Adrenal gland (tissue), 12 donors: ENCODE data around the gene ARHGAP32. TPM values are rescaled to one million over a fixed set of nuclear protein-coding genes. Genes with fewer than 3 reads are reported as not detected.

Experiments used
- DNase-seq, 7 donors: peaks; one replicate each; pipeline ENCODE4 v3.0.0-alpha.2; 2019 to 2020
- H3K27ac ChIP-seq, 5 donors: fragments of 200-600 bp; sonication (generic) in 4 of 5; 1 replicate in 3 of 5; 2 replicates in 2 of 5; pipeline versions ENCODE4 v1.5.1 to v1.8.0; 2016 to 2020; ENCODE audit warnings: mild to moderate bottlenecking in 1 of 5
- H3K27me3 ChIP-seq: fragments of 200-600 bp; 2 replicates; pipeline ENCODE4 v1.8.0; 2021
- H3K36me3 ChIP-seq, 2 donors: fragments of 200-600 bp; replicated peaks in 1 of 2; 1 replicate in 1 of 2; 2 replicates in 1 of 2; pipeline versions ENCODE4 v1.5.1 to v1.8.0; 2018 to 2022
- H3K4me1 ChIP-seq, 2 donors: fragments of 200-600 bp; replicated peaks in 1 of 2; 1 replicate in 1 of 2; 2 replicates in 1 of 2; pipeline versions ENCODE4 v1.5.1 to v1.8.0; 2018 to 2021
- H3K4me3 ChIP-seq, 4 donors: fragments of 200-600 bp; sonication (generic) in 3 of 4; one replicate each; pipeline ENCODE4 v1.5.1; 2016 to 2018
- H3K9me3 ChIP-seq, 3 donors: fragments of 200-600 bp; sonication (generic) in 1 of 3; replicated peaks in 1 of 3; 1 replicate in 2 of 3; 2 replicates in 1 of 3; pipeline versions ENCODE4 v1.5.1 to v1.8.0; 2016 to 2021
- CTCF ChIP-seq, 6 experiments: fragments of 450-650 bp in 4 of 6; fragments of 200-600 bp in 2 of 6; sonication (generic) in 1 of 6; IDR thresholded peaks; 1 replicate in 5 of 6; 2 replicates in 1 of 6; pipeline versions ENCODE4 v1.5.1 to v1.8.0; 2016 to 2021; ENCODE audit warnings: antibody characterized with exemption in 6 of 6, mild to moderate bottlenecking in 2 of 6, moderate library complexity in 1 of 6
- POLR2A ChIP-seq, 2 donors: fragments of 450-650 bp; IDR thresholded peaks; one replicate each; pipeline ENCODE4 v1.6.1; 2017; ENCODE audit warnings: antibody characterized with exemption in 2 of 2, mild to moderate bottlenecking in 2 of 2, moderate library complexity in 1 of 2
- WGBS, 4 donors: extraction: QIAGEN DNeasy Blood & Tissue Kit in 2 of 4; methylation state at CpG; one replicate each; pipeline versions ENCODE4 v1.1.5 to v1.1.7; 2013 to 2017; 5-methylcytosine and 5-hydroxymethylcytosine counted together
- intact Hi-C, 2 donors: fragments of 100-400 bp; cut with DNase I; formaldehyde crosslinking; loops; one replicate each; pipeline versions ENCODE4 v1.14.1 to v1.15.0; 2022 to 2023
- polyA plus RNA-seq, 3 donors: library from polyadenylated mRNA; stranded (reverse); fragments of 200-250 nt in 2 of 3; fragments of 350-450 nt in 1 of 3; fragmentation: Illumina TruSeq in 1 of 3; extraction: RNeasy Lipid Tissue Mini Kit (QIAGEN cat#74804) in 1 of 3; gene quantifications; one replicate each; pipeline ENCODE4 v1.2.3, GENCODE V29; 2013 to 2014
- total RNA-seq, 9 donors: library from RNA; depleted of rRNA in 4 of 9; stranded (reverse); fragments of >200 nt in 4 of 9; fragments of 120-200 nt in 1 of 9; fragmentation: NEBNext Ultra II Directional in 1 of 9; extraction: Animal tissue kit (Norgen Biotek cat#: 25700) in 1 of 9; gene quantifications; one replicate each; pipeline versions ENCODE4 v1.1.0 to v1.2.4, GENCODE V29; 2013 to 2023
- donor health status: healthy with polysubstance abuse.
- donor health status: Bipolar disorder and iron deficiency.
- donor health status: DM: yes; HTN: yes; CAD: no.
- donor health status: DM: no; HTN: no; CAD: no.
- donor health status: DM: no; HTN: no; CAD: no.
- donor health status: DM: yes; HTN: yes; CAD: no.

The ARHGAP32 gene
- total and polyA plus RNA-seq, 12 donors: 4.0 to 50.4 (median 26.2) TPM

DNA sequence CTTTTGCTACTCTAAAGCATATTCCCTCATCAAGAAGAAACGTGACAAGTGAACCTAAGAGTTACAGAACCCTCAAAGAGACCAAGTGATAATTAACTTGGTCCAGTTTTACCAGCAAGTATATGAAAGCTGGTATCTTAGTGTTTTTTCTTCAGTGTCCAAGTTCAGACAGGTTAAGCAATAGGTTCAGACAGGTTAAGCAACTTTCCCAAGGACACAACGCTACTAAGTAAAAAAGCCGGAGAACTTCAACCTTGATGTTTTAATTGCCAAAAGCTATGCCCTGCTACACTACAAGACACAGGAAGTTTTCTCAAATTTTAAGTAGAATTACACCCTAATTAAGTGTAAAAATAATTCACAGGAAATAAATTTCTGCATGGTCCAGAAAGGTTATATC lies 30.0 kb upstream of the ARHGAP32 start:
- intact Hi-C loops: loop anchor here in 1 of 2 donors (10.0 kb wide), 1 partner anchor 103 kb away; no protein-coding TSS in a partner anchor
- Histone ChIP-seq H3K27me3 (no peaks in the 10 kb centered on the region), H3K4me1 (peaks cover 15 to 24% of the 10 kb centered on the region in 2 donors), H3K36me3 (no peaks in the 10 kb centered on the region), H3K4me3 (no peak overlapping the region), H3K9me3 (peaks cover 0 to 5% (median 0%) of the 10 kb centered on the region in 3 donors), H3K27ac (no peak overlapping the region)
- TF ChIP-seq CTCF (IDR thresholded peaks at IDR 0.05) (no peak), POLR2A (IDR thresholded peaks at IDR 0.05) (no peak)
- no peak for DNase-seq
- 44 to 56% (median 54%) methylated on average over 3 of the region's 3 CpGs for WGBS, 4 donors

DNA sequence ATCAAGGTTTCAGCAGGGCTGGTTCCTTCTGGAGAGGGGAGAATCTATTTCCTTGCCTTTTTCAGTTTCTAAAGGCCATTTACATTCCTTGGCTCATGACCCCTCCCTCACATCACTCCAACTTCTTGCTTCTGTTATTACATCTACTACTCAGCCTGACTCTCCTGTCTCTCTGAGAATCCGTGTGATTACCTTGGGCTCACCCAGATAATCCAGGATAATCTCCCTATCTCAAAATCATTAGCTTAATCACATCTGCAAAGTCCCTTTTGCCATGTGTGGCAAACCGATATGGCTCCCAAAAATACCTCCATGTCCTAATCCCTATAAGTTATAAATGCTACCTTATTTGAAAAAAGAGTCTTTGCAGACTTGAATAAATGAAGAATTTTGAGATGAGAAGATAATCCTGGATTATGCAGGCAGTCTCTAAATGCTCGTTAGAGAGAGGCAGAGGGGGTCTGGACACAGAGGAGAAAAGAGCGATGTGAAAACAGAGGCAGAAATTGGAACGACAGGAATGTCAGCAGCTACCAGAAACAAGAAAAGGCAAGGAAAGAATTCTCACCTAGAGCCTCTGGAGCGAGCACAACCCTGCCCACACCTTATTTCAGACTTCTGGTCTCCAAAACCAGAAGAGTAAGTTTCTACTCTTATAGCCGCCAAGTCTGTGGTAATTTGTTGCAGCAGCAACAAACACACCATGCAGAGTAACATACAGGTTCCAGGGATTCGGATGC lies 23.6 kb upstream of the ARHGAP32 start:
- Histone ChIP-seq H3K27ac (no peak overlapping the region), H3K36me3 (no peaks in the 10 kb centered on the region), H3K4me3 (no peak overlapping the region), H3K27me3 (no peaks in the 10 kb centered on the region), H3K9me3 (no peaks in the 10 kb centered on the region), H3K4me1 (peaks cover 8% of the 10 kb centered on the region in 2 donors)
- 83 to 89% (median 88%) methylated on average over 8 of the region's 8 CpGs for WGBS, 4 donors
- no peak for DNase-seq
- no peak for TF ChIP-seq CTCF (IDR thresholded peaks at IDR 0.05)
- no peak for TF ChIP-seq POLR2A (IDR thresholded peaks at IDR 0.05)
- intact Hi-C loops: no loop called here

DNA sequence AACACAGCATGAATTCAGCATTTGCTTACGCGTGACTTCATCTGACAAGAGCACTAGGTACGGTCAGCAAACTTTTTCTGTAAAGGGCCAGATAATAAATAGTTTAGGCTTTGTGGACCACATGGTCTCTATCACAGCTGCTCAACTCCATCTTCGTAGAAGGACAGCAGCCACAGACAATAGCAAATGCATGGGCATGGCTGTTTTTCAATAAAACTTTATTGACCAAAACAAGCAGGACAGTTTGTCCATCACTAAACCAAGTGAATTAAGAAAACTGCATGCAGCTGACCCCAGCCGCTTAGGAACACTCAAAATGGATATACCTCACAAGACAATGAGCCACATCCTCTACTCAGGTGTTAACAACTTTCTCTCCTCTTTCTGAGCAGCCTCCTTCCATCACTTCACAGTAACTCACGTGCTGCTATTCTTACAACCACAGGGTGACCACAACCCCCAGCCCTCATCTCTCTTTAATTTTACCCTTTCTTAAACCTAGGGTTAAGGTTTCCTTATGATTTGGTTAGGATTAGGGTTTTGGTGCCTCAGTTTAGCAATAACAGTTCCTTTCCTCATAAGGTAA lies 22.7 kb upstream of the ARHGAP32 start:
- no peak for TF ChIP-seq POLR2A (IDR thresholded peaks at IDR 0.05)
- no peak for TF ChIP-seq CTCF (IDR thresholded peaks at IDR 0.05)
- no peaks in the 10 kb centered on the region for H3K27me3 ChIP-seq
- 95 to 97% (median 96%) methylated on average over 6 of the region's 6 CpGs for WGBS, 4 donors
- H3K4me1 ChIP-seq: peaks cover 15 to 17% of the 10 kb centered on the region in 2 donors
- no peak overlapping the region for H3K27ac ChIP-seq
- H3K9me3 ChIP-seq: no peaks in the 10 kb centered on the region
- H3K4me3 ChIP-seq: no peak overlapping the region
- H3K36me3 ChIP-seq: no peaks in the 10 kb centered on the region
- DNase-seq: no peak
- intact Hi-C loops: no loop called here

DNA sequence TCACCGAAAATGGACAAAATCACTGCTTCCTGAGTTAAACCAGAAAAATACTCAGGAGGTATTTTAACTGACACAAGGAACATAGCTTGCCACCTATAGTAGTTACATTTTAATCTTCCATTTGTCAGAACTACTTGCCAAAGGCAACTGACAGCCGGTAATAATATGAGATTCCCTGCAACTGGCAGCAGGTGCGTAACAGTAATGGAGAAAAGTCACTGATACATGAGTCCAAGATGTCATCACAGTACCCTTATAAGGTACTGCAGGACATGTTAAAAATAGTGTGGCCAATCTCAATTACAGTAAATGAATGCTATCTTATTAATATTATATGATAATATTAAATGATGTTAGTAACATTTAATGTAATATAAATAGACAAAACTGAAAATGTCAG lies 21.1 kb upstream of the ARHGAP32 start:
- Histone ChIP-seq H3K4me1 (peaks cover 20 to 30% of the 10 kb centered on the region in 2 donors), H3K4me3 (no peak overlapping the region), H3K9me3 (no peaks in the 10 kb centered on the region), H3K27ac (no peak overlapping the region), H3K36me3 (no peaks in the 10 kb centered on the region), H3K27me3 (no peaks in the 10 kb centered on the region)
- DNase-seq: no peak
- intact Hi-C loops: no loop called here
- no peak for TF ChIP-seq POLR2A (IDR thresholded peaks at IDR 0.05)
- no peak for TF ChIP-seq CTCF (IDR thresholded peaks at IDR 0.05)
- 89 to 98% (median 94%) methylated on average over 3 of the region's 3 CpGs for WGBS, 4 donors
